ENCODE measurements around the gene TYSND1.
"Not testable (repeated sequence)": the region's sequence is repeated elsewhere in the genome, so short reads cannot be mapped to it uniquely, and the experiment has no call there.

TYSND1 gene

GRCh38 chr10:70131560-70131937 is 15.0 kb downstream of the TYSND1 start:
- DNase-seq: no peak

- DNase-seq: no peak
Measured at GRCh38 chr10:70130878-70131559, 15.5 kb downstream of the TYSND1 start.

- DNase-seq: no peak
Measured at GRCh38 chr10:70126700-70127395, 19.7 kb downstream of the TYSND1 start.

GRCh38 chr10:70125918-70126552 is 20.5 kb downstream of the TYSND1 start:
- DNase-seq: no peak

GRCh38 chr10:70124918-70125317 is 21.6 kb downstream of the TYSND1 start:
- no peak for DNase-seq

- no peak for DNase-seq
Measured at GRCh38 chr10:70124415-70124814, 22.1 kb downstream of the TYSND1 start.

GRCh38 chr10:70123817-70124216 is 22.7 kb downstream of the TYSND1 start:
- no peak for DNase-seq

- not testable (repeated sequence) for DNase-seq
Measured at GRCh38 chr10:70123166-70123565, 23.3 kb downstream of the TYSND1 start.

- DNase-seq: no peak
Measured at GRCh38 chr10:70122742-70123141, 23.8 kb downstream of the TYSND1 start.

GRCh38 chr10:70121281-70121949 is 25.1 kb downstream of the TYSND1 start:
- DNase-seq: no peak

- DNase-seq: no peak
Measured at GRCh38 chr10:70120417-70120816, 26.1 kb downstream of the TYSND1 start.

GRCh38 chr10:70119623-70120022 is 26.9 kb downstream of the TYSND1 start:
- DNase-seq: no peak

- no peak for DNase-seq
Measured at GRCh38 chr10:70119197-70119596, 27.3 kb downstream of the TYSND1 start.

GRCh38 chr10:70118196-70118595 is 28.3 kb downstream of the TYSND1 start:
- DNase-seq: no peak

GRCh38 chr10:70117646-70118045 is 28.9 kb downstream of the TYSND1 start:
- DNase-seq: no peak

- DNase-seq: no peak
Measured at GRCh38 chr10:70115948-70116682, 30.4 kb downstream of the TYSND1 start.

GRCh38 chr10:70114902-70115301 is 31.6 kb downstream of the TYSND1 start:
- DNase-seq: no peak

- DNase-seq: no peak
Measured at GRCh38 chr10:70112071-70112470, 34.4 kb downstream of the TYSND1 start.

- no peak for DNase-seq
Measured at GRCh38 chr10:70111496-70111895, 35.0 kb downstream of the TYSND1 start.

- DNase-seq: no peak
Measured at GRCh38 chr10:70109064-70109729, 37.3 kb downstream of the TYSND1 start.

GRCh38 chr10:70106958-70107791 is 39.3 kb downstream of the TYSND1 start:
- DNase-seq: no peak

Measured in NCI-H187 treated with DMSO at 0.1 percent for 48 hours (cell line).